NCI-H2081 treated with DMSO at 0.1 percent for 48 hours (cell line): ENCODE measurements around the gene DGLUCY.
"Not testable (repeated sequence)": the region's sequence is repeated elsewhere in the genome, so short reads cannot be mapped to it uniquely, and the experiment has no call there.

Experiments used
- DNase-seq: peaks from one replicate; lab custom pipeline; 2025; lab: John Stamatoyannopoulos, UW

Gene DGLUCY

DNA sequence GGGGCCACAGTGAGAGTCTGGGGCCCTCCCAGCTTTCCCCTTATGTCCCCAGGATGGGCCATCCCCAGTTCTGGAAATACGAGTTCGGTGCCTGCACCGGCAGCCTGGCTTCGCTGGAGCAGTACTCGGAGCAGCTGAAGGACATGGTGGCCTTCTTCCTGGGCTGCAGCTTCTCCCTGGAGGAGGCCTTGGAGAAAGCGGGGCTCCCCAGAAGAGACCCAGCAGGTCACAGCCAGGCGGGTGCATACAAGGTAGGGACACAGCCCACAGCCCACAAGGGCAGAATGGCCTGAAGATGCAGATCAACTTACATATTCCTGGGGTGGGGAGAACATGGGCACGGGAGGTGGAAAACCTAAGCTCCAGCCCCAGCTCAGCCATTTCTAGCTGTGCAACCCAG is 56.1 kb downstream of the DGLUCY start:
- DNase-seq: no peak

DNA sequence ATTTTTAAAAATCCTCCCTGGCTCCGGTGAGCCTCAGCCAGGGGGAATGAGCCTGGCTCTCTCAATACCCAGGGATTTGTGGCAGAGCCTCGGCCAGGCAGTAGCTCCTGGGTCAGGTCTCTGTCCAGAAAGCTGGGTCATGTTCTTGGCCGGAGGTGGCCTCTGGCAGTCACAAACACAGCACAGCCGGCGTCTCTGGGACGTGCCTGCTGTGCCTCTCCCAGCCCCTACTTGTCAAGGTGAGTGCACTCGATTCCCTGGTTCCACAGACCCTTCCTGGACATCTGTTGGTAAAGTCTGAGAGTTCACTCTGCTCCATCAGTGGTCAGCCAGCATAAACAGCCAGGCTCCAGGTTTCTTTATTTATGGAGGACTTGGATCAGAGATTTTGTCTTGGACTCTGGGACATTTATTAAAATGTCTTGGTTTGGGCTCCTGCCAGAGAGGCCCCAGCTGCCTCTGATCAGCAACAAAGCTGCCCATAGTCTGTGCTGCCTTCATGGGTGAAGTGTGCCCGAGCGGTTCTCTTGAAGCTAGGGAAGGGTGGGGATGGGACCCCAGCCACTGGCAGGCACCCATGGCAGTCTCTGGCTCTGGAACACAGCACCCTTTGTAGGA is 56.7 kb downstream of the DGLUCY start:
- DNase-seq: no peak

DNA sequence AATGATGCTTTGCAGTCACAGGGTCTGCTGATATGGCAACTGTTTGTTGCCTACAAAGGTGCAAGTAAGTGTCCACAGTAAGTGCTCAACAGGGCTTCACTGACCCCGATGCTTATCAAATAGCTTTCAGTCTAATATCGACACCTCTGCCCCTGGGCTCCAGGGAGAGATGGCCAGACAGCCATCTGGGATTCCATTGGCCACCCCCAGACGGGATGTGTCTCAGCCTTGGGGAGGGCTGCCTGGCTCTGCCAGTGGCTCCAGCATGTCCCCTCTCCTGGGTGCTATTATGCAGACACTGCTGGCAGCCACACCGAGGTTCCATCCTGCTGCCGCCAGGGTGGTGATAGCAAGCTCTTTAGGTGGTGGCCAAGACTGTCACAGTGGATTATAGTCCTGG is 57.4 kb downstream of the DGLUCY start:
- no peak for DNase-seq

GRCh38 chr14:91173221-91173670 is 59.4 kb downstream of the DGLUCY start:
- peak; percentile 42 for DNase-seq

DNA sequence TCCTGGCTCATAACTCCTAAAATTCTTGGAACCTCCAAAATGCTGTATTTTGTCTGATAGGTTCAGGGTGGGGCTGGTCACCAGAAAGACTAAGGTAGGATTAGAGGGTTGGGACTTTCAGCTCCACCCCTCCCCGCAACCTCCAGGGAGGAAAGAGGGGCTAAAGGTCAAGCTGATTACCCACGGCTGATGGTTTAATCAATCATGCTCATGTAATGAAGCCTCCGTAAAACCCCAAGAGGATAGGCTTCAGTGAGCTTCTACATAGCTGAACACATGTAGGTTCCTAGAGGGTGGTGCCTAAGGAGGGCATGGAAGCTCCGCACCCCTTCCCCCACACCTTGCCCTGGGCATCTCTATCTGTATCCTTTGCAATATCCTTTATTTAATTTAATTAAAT is 60.0 kb downstream of the DGLUCY start:
- DNase-seq: no peak

GRCh38 chr14:91175291-91176201 is 61.7 kb downstream of the DGLUCY start:
- DNase-seq: no peak

- peak; percentile 48 for DNase-seq
Measured at GRCh38 chr14:91177073-91178034, 63.5 kb downstream of the DGLUCY start.

DNA sequence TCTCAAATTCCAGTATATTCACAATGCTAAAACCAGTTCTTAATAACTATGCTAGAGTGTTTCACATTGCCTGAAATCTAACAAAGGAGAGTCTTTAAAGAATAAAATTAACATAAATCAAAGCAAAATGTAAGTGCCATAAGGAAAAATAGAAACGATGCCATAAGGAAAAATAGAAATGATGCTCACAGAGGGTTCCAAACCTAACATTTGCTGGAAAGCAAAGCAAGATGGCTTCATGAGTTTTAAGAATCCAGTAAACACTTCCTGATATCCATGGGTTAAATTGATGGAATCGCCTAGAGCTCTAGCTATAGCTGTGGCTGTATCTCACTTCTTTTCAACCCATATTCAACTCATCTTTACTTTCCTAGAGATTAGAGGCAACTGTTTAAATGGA is 66.7 kb downstream of the DGLUCY start:
- no peak for DNase-seq

- not testable (repeated sequence) for DNase-seq
Measured at GRCh38 chr14:91182753-91183152, 68.9 kb downstream of the DGLUCY start.

- no peak for DNase-seq
Measured at GRCh38 chr14:91184559-91184958, 70.7 kb downstream of the DGLUCY start.

- DNase-seq: no peak
Measured at GRCh38 chr14:91185721-91186120, 71.8 kb downstream of the DGLUCY start.

DNA sequence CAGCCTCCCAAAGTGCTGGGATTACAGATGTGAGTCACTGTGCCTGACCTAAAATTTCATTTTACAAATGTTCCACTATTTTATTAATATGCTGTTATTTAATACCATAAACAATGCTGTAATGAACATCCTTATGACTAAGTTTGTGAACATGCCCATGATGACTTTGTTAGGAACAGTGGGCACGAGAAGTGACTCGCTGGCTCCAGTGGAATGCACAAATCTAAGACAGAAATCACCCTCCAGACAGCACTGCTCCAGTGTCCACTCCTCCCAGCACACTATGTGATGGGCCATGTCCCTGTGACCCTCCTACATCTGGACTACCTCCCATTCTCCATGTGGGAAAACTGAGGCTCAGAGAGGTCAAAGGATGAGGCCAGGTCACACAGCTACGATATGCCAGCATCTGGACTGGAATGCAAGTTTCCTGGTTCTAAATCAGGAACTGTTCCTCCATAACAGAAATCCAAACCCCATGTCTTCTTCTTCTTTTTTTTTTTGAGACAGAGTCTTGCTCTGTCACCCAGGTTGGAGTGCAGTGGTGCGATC is 72.7 kb downstream of the DGLUCY start:
- no peak for DNase-seq

DNA sequence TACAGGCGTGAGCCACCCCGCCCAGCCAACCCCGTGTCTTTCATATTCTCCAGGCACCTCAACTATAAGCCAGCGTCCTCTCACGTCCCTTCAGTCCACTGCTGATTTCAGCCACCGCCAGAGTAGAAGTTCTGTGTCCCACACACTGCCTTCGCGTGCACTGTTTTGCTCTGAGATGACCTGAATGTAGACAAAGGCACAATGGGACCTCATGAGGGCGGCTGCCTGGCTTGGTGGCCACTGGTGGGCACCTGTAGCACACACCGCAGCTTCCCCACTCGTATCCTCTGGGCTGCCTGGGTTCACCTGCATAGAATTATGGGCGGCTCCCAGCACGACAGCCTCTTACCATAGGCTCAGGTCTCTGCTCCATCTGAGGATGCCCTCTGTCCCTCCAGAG is 73.4 kb downstream of the DGLUCY start:
- DNase-seq: no peak

- no peak for DNase-seq
Measured at GRCh38 chr14:91190853-91191252, 77.0 kb downstream of the DGLUCY start.

DNA sequence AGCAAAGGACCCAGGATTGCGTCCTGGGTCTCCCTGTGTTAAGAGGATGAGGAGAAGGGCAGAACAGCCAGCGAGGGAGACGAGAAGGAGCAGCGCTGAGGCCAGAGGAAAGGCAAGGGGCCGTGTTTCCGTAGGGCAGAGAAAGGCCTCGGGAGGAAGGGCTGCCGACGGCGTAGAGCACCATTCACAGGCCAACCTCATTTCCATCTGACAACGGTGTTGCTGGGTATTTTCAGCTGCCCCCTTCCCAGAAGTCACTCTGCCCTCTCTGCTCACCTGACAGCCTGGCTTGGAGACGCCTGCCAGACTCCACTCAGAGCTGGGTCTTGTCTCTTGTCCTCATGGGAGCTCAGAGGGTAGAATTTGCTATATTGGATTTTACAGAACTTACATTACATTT is 79.2 kb downstream of the DGLUCY start:
- DNase-seq: no peak

DNA sequence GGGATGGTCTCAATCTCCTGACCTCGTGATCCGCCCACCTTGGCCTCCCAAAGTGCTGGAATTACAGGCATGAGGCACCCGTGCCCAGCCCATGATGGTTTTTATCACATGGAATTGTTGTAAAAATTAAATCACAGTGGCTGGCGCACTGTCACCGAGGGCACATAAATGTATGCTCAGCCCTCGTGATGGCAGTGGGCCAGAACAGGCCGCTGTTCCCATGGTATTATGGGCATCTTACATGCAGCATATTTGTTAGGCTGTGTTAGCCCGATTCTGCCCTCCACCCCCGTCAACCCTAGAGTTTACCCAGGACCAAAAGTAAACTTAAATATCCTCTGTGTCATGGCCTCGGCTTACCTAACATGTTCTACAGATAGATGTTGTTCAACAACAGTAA is 82.0 kb downstream of the DGLUCY start:
- DNase-seq: no peak

GRCh38 chr14:91197631-91198030 is 83.8 kb downstream of the DGLUCY start:
- no peak for DNase-seq

DNA sequence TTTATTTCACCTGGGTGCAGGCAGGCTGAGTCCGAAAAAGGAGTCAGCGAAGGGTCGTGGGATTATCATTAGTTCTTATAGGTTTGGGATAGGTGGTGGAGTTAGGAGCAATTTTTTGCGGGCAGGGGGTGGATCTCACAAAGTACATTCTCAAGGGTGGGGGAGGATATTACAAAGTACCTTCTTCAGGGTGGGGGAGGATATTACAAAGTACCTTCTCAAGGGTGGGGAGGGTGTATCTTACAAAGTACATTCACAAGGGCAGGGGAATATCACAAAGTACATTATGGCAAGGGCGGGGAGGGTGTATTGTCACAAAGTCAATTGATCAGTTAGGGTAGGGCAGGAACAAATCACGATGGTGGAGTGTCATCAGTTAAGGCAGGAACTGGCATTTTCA is 86.9 kb downstream of the DGLUCY start:
- DNase-seq: not testable (repeated sequence)

- DNase-seq: no peak
Measured at GRCh38 chr14:91202234-91202974, 88.5 kb downstream of the DGLUCY start.

DNA sequence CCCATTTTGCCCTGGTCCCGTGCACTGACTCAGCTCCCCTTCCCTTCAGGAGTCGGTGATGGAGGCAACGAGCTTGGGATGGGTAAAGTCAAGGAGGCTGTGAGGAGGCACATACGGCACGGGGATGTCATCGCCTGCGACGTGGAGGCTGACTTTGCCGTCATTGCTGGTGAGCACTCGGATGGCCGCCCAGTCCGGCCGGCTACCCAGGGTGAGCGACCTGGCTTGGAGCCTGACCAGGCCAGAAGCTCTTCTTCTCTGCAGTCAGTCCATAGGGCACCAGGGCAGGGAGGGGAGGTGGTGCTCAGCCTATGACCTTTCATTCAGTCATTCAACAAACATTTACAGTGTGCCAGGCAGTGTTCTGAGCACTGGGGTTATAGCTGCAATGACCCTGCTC is 90.8 kb downstream of the DGLUCY start:
- no peak for DNase-seq

GRCh38 chr14:91205459-91205858 is 91.6 kb downstream of the DGLUCY start:
- no peak for DNase-seq
